ENCODE results near the gene CDK5RAP1.

Gene CDK5RAP1

DNA sequence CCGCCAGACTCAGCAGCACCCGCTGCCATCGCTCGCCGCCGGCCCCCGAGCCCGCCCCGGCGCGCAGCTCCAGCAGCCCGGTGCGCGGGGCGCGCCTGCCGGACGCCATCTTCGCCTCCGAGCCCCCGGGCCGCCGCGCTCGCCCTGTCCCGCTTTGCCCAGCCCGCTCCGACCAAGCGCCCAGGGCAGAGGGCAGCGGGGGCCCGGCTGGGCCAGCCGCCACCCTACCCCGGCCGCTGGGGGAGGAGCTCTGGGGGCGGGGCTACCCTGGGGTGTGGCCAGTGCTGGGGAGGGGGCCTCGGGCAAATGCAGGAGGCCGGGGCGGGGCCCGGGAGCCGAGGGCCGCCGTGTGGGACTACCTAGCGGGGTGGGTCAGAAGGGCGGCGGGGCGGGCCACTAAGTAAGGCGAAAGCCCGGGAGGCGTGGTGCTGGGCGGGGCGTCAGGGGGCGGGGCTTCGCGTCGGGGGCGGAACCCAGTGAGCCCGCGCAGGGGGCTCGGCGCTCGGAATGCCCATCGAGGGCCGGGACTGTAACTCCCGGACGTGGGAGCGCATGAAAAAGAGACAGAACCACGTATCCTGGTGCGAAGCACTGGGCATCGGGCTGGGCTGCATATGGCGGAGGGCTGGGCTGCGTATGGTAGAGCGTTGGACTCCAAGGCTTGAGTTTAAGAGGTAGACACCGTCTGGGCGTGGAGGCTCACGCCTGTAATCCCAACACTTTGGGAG lies 42.4 kb upstream of the CDK5RAP1 start, which contains the start of gene SNTA1 (continued):
- peak; percentile 83 for TF ChIP-seq ZBTB8A (tag by site-specific recombination; IDR thresholded peaks at IDR 0.05)
- TF ChIP-seq, protein P1, sequence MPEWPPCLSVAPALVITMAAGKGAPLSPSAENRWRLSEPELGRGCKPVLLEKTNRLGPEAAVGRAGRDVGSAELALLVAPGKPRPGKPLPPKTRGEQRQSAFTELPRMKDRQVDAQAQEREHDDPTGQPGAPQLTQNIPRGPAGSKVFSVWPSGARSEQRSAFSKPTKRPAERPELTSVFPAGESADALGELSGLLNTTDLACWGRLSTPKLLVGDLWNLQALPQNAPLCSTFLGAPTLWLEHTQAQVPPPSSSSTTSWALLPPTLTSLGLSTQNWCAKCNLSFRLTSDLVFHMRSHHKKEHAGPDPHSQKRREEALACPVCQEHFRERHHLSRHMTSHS (tag by site-specific recombination; IDR thresholded peaks at IDR 0.05) = no peak
- no peak for TF ChIP-seq MZF1 (tag by site-specific recombination; IDR thresholded peaks at IDR 0.05; ENCODE audit: borderline replicate concordance)
- TF ChIP-seq ZFP41 (tag by site-specific recombination; IDR thresholded peaks at IDR 0.05; ENCODE audit: borderline replicate concordance) = no peak
- TF ChIP-seq GLI4 (tag by site-specific recombination; IDR thresholded peaks at IDR 0.05) = no peak
- no peak for TF ChIP-seq ZNF10 (tag by site-specific recombination; IDR thresholded peaks at IDR 0.05)
- TF ChIP-seq ZNF426 (tag by site-specific recombination; IDR thresholded peaks at IDR 0.05) = no peak
- TF ChIP-seq ZNF404 (tag by site-specific recombination; IDR thresholded peaks at IDR 0.05) = no peak
- TF ChIP-seq, protein P2, sequence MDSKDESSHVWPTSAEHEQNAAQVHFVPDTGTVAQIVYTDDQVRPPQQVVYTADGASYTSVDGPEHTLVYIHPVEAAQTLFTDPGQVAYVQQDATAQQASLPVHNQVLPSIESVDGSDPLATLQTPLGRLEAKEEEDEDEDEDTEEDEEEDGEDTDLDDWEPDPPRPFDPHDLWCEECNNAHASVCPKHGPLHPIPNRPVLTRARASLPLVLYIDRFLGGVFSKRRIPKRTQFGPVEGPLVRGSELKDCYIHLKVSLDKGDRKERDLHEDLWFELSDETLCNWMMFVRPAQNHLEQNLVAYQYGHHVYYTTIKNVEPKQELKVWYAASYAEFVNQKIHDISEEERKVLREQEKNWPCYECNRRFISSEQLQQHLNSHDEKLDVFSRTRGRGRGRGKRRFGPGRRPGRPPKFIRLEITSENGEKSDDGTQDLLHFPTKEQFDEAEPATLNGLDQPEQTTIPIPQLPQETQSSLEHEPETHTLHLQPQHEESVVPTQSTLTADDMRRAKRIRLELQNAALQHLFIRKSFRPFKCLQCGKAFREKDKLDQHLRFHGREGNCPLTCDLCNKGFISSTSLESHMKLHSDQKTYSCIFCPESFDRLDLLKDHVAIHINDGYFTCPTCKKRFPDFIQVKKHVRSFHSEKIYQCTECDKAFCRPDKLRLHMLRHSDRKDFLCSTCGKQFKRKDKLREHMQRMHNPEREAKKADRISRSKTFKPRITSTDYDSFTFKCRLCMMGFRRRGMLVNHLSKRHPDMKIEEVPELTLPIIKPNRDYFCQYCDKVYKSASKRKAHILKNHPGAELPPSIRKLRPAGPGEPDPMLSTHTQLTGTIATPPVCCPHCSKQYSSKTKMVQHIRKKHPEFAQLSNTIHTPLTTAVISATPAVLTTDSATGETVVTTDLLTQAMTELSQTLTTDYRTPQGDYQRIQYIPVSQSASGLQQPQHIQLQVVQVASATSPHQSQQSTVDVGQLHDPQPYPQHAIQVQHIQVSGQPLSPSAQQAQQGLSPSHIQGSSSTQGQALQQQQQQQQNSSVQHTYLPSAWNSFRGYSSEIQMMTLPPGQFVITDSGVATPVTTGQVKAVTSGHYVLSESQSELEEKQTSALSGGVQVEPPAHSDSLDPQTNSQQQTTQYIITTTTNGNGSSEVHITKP (tag by site-specific recombination; IDR thresholded peaks at IDR 0.05) = peak; percentile 21
- no peak for TF ChIP-seq ZNF843 (tag by site-specific recombination; IDR thresholded peaks at IDR 0.05)
- TF ChIP-seq, protein P3, sequence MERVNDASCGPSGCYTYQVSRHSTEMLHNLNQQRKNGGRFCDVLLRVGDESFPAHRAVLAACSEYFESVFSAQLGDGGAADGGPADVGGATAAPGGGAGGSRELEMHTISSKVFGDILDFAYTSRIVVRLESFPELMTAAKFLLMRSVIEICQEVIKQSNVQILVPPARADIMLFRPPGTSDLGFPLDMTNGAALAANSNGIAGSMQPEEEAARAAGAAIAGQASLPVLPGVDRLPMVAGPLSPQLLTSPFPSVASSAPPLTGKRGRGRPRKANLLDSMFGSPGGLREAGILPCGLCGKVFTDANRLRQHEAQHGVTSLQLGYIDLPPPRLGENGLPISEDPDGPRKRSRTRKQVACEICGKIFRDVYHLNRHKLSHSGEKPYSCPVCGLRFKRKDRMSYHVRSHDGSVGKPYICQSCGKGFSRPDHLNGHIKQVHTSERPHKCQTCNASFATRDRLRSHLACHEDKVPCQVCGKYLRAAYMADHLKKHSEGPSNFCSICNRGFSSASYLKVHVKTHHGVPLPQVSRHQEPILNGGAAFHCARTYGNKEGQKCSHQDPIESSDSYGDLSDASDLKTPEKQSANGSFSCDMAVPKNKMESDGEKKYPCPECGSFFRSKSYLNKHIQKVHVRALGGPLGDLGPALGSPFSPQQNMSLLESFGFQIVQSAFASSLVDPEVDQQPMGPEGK (tag by site-specific recombination; IDR thresholded peaks at IDR 0.05) = peak; percentile 62
- TF ChIP-seq, protein P4, sequence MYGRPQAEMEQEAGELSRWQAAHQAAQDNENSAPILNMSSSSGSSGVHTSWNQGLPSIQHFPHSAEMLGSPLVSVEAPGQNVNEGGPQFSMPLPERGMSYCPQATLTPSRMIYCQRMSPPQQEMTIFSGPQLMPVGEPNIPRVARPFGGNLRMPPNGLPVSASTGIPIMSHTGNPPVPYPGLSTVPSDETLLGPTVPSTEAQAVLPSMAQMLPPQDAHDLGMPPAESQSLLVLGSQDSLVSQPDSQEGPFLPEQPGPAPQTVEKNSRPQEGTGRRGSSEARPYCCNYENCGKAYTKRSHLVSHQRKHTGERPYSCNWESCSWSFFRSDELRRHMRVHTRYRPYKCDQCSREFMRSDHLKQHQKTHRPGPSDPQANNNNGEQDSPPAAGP (tag by site-specific recombination; IDR thresholded peaks at IDR 0.05) = peak; percentile 48; the same call in 1 of the 2 replicates
- no peak for TF ChIP-seq ZNF266 (tag by site-specific recombination; IDR thresholded peaks at IDR 0.05; ENCODE audit: low read depth)
- no peak for TF ChIP-seq ZNF48 (tag by site-specific recombination; IDR thresholded peaks at IDR 0.05)
- TF ChIP-seq KLF16 (tag by site-specific recombination; IDR thresholded peaks at IDR 0.05) = no peak
- no peak for TF ChIP-seq ZBTB1 (tag by site-specific recombination; IDR thresholded peaks at IDR 0.05)
- TF ChIP-seq ZNF558 (tag by site-specific recombination; IDR thresholded peaks at IDR 0.05) = no peak

DNA sequence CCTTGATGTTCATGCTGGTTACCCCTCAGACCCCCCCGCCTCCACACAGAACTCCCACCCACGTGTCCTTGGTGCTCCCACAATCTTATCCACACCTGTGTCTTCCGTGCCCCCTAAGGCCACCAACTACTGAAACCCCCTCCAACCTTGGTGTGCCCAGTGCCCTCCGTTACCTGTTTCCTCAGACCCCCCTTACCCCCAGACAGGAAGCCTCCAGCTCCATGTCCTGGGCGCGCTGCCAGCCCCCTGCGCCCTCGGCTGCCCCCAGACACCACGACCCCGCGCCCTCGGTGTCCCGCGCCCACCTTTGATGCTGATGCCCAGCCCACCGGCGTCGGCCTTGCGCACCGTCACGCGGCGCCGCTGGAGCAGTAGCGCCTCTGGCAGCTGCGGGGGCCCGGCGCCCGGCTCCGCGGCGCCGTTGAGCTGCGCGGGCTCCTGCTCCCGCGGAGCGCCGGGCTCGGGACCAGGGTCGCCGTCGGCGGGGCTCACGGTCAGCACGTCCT lies 41.7 kb upstream of the CDK5RAP1 start:
- peak overlapping the region; percentile 56 for H3K4me3 ChIP-seq (ENCODE audit: low read depth, low read length)
- CTCF ChIA-PET = no interaction called here
- peak overlapping the region; percentile 66; the same call in 1 of the 2 replicates for H3K27ac ChIP-seq (ENCODE audit: extremely low read depth, low read depth, low read length)
- H3K36me3 ChIP-seq (ENCODE audit: control insufficient read depth in 2 of 2, insufficient read depth in 1 of 2, low read length in 2 of 2) = peaks cover 0 to 6% of the 10 kb centered on the region in 2 experiments; a peak in 2 of 3 replicates
- no peaks in the 10 kb centered on the region; the same call in 1 of the 2 replicates for H3K4me1 ChIP-seq (ENCODE audit: control insufficient read depth, insufficient read depth, low read length)
- no peaks in the 10 kb centered on the region for H3K9me3 ChIP-seq (ENCODE audit: control insufficient read depth, insufficient read depth, low read depth, low read length)
- POLR2A ChIA-PET = interaction anchor here (0.6 to 1.5 kb wide), 5 partner anchors 11 to 220 kb away, joined by 3 to 12 read pairs (median 5); partner anchors contain the start of genes C20orf144, CBFA2T2 and CDK5RAP1
- TF ChIP-seq, protein P5, sequence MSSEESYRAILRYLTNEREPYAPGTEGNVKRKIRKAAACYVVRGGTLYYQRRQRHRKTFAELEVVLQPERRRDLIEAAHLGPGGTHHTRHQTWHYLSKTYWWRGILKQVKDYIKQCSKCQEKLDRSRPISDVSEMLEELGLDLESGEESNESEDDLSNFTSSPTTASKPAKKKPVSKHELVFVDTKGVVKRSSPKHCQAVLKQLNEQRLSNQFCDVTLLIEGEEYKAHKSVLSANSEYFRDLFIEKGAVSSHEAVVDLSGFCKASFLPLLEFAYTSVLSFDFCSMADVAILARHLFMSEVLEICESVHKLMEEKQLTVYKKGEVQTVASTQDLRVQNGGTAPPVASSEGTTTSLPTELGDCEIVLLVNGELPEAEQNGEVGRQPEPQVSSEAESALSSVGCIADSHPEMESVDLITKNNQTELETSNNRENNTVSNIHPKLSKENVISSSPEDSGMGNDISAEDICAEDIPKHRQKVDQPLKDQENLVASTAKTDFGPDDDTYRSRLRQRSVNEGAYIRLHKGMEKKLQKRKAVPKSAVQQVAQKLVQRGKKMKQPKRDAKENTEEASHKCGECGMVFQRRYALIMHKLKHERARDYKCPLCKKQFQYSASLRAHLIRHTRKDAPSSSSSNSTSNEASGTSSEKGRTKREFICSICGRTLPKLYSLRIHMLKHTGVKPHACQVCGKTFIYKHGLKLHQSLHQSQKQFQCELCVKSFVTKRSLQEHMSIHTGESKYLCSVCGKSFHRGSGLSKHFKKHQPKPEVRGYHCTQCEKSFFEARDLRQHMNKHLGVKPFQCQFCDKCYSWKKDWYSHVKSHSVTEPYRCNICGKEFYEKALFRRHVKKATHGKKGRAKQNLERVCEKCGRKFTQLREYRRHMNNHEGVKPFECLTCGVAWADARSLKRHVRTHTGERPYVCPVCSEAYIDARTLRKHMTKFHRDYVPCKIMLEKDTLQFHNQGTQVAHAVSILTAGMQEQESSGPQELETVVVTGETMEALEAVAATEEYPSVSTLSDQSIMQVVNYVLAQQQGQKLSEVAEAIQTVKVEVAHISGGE (tag by site-specific recombination; conservative IDR thresholded peaks at IDR 0.05; ENCODE audit: low read depth) = no peak
- TF ChIP-seq, protein P6, sequence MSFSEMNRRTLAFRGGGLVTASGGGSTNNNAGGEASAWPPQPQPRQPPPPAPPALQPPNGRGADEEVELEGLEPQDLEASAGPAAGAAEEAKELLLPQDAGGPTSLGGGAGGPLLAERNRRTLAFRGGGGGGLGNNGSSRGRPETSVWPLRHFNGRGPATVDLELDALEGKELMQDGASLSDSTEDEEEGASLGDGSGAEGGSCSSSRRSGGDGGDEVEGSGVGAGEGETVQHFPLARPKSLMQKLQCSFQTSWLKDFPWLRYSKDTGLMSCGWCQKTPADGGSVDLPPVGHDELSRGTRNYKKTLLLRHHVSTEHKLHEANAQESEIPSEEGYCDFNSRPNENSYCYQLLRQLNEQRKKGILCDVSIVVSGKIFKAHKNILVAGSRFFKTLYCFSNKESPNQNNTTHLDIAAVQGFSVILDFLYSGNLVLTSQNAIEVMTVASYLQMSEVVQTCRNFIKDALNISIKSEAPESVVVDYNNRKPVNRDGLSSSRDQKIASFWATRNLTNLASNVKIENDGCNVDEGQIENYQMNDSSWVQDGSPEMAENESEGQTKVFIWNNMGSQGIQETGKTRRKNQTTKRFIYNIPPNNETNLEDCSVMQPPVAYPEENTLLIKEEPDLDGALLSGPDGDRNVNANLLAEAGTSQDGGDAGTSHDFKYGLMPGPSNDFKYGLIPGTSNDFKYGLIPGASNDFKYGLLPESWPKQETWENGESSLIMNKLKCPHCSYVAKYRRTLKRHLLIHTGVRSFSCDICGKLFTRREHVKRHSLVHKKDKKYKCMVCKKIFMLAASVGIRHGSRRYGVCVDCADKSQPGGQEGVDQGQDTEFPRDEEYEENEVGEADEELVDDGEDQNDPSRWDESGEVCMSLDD (tag by site-specific recombination; IDR thresholded peaks at IDR 0.05) = peak; percentile 49; the same call in 1 of the 2 replicates
- no peak for TF ChIP-seq ZNF677 (tag by site-specific recombination; IDR thresholded peaks at IDR 0.05)
- TF ChIP-seq ZNF423 (tag by site-specific recombination; IDR thresholded peaks at IDR 0.05) = no peak
- TF ChIP-seq EGR2 (tag by site-specific recombination; IDR thresholded peaks at IDR 0.05; ENCODE audit: low read depth) = peak; percentile 67; the same call in 1 of the 2 replicates
